Stomach (tissue), 4 donors: ENCODE measurements around the gene SPEM3.

Experiments
- EP300 ChIP-seq: sonication (generic); formaldehyde crosslinking; IDR thresholded peaks from one replicate; pipeline ENCODE4 v1.6.1; 2017; ENCODE audit warnings: antibody characterized with exemption
- POLR2A ChIP-seq, 4 donors: fragments of 450-650 bp; IDR thresholded peaks; one replicate each; pipeline ENCODE4 v1.6.1; 2016; ENCODE audit warnings: antibody characterized with exemption in 4 of 4, control low read depth in 2 of 4, mild to moderate bottlenecking in 1 of 4, moderate library complexity in 1 of 4
- POLR2AphosphoS5 ChIP-seq, 3 donors: sonication (generic); formaldehyde crosslinking; IDR thresholded peaks; one replicate each; pipeline ENCODE4 v1.6.1; 2016; ENCODE audit warnings: antibody characterized with exemption in 3 of 3
- TF ChIP-seq, protein P1 (sequence below), 7 experiments: fragments of 450-650 bp in 4 of 7; fragments of 200-600 bp in 3 of 7; sonication (generic) in 3 of 7; IDR thresholded peaks; one replicate each; pipeline ENCODE4 v1.5.1; 2016 to 2019; ENCODE audit warnings: antibody characterized with exemption in 7 of 7, control low read depth in 2 of 7, mild to moderate bottlenecking in 1 of 7

DNA sequence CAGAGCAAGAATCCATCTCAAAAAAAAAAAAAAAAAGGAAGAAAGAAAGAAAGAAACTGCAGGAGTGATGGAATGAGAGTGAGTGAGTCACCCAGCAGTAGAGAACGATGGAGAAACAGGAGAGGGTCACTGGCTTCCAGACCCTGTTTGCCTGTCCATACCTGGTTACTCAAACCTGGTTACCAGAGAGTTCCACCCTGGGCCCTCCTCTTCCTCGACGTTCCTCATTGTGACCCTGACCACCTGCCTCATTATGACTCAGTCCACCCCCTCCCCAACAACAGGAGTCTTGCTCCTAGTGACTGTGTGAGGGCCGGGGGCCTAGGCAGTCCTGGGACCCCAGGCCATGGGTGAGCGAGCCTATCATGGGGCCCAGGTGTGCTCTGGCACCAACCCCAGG, at the start of gene SPEM3:
- TF ChIP-seq, protein P1, sequence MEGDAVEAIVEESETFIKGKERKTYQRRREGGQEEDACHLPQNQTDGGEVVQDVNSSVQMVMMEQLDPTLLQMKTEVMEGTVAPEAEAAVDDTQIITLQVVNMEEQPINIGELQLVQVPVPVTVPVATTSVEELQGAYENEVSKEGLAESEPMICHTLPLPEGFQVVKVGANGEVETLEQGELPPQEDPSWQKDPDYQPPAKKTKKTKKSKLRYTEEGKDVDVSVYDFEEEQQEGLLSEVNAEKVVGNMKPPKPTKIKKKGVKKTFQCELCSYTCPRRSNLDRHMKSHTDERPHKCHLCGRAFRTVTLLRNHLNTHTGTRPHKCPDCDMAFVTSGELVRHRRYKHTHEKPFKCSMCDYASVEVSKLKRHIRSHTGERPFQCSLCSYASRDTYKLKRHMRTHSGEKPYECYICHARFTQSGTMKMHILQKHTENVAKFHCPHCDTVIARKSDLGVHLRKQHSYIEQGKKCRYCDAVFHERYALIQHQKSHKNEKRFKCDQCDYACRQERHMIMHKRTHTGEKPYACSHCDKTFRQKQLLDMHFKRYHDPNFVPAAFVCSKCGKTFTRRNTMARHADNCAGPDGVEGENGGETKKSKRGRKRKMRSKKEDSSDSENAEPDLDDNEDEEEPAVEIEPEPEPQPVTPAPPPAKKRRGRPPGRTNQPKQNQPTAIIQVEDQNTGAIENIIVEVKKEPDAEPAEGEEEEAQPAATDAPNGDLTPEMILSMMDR (IDR thresholded peaks at IDR 0.05), result no peak
- TF ChIP-seq POLR2A (IDR thresholded peaks at IDR 0.05) (no peak), POLR2AphosphoS5 (IDR thresholded peaks at IDR 0.05) (no peak), EP300 (no peak)
